A673 (cell line): Measurements from ENCODE around the gene GRIN3A.

Experiments used
- CTCF ChIP-seq: fragments of 300-800, 200-600 bp; sonication (generic); conservative IDR thresholded peaks from 2 replicates; pipeline ENCODE4 v1.5.1; 2017; ENCODE audit warnings: low read depth, mild to moderate bottlenecking, antibody characterized with exemption, low read length, moderate library complexity, mixed read lengths
- EZH2 ChIP-seq: fragments of 200-600 bp; sonication (generic); IDR thresholded peaks from 2 replicates; pipeline ENCODE4 v1.6.1; 2017; ENCODE audit warnings: borderline replicate concordance, low read depth, mild to moderate bottlenecking, mixed read lengths, antibody characterized with exemption, low read length; ENCODE audit not compliant: poor library complexity, severe bottlenecking

- TF ChIP-seq CTCF, result no peak
- TF ChIP-seq EZH2, result no peak
These were observed 44.7 kb downstream of the GRIN3A start for GRCh38 chr9:101693546-101694336.
